Osteoblast (primary cell): ENCODE data around the gene ZC3HAV1L. TPM values are rescaled to one million over a fixed set of nuclear protein-coding genes. Genes with fewer than 3 reads are reported as not detected.

Experiments
- DNase-seq: peaks from one replicate; pipeline ENCODE4 v3.0.0; 2011; ENCODE audit warnings: low spot score, mixed read lengths; ENCODE audit not compliant: insufficient read length; ENCODE audit errors: missing footprints
- H2AFZ ChIP-seq: 2 replicates; pipeline ENCODE4 v1.6.0; 2011; ENCODE audit warnings: mild to moderate bottlenecking, low read length
- H3K27ac ChIP-seq: 2 replicates; pipeline ENCODE4 v1.5.1; 2011; ENCODE audit warnings: mild to moderate bottlenecking, low read depth, low read length, moderate library complexity
- H3K27me3 ChIP-seq: 2 replicates; pipeline ENCODE4 v1.6.0; 2012; ENCODE audit warnings: mild to moderate bottlenecking, control low read depth, inconsistent platforms, low read length, moderate library complexity; ENCODE audit not compliant: insufficient read depth
- H3K36me3 ChIP-seq: 2 replicates; pipeline ENCODE4 v1.5.1; 2011; ENCODE audit warnings: mild to moderate bottlenecking, low read length, control low read depth, moderate library complexity; ENCODE audit not compliant: insufficient read depth
- H3K4me1 ChIP-seq: 2 replicates; pipeline ENCODE4 v1.5.1; 2011; ENCODE audit warnings: mild to moderate bottlenecking, low read length, control low read depth, moderate library complexity; ENCODE audit not compliant: insufficient read depth
- H3K4me2 ChIP-seq: 2 replicates; pipeline ENCODE4 v1.6.0; 2011; ENCODE audit warnings: mild to moderate bottlenecking, low read length; ENCODE audit not compliant: insufficient read depth
- H3K4me3 ChIP-seq: fragments of 200-600 bp; sonication (generic); 3 replicates; pipeline ENCODE4 v1.5.1; 2012; ENCODE audit warnings: mild to moderate bottlenecking, low read length, inconsistent platforms; ENCODE audit not compliant: insufficient read depth
- H3K79me2 ChIP-seq: 2 replicates; pipeline ENCODE4 v1.6.0; 2012; ENCODE audit warnings: mild to moderate bottlenecking, low read length, control low read depth, inconsistent platforms; ENCODE audit not compliant: insufficient read depth
- H3K9me3 ChIP-seq: 2 replicates; pipeline ENCODE4 v1.5.1; 2011; ENCODE audit warnings: low read depth, low read length, control low read depth
- H4K20me1 ChIP-seq: 2 replicates; pipeline ENCODE4 v1.6.0; 2012; ENCODE audit warnings: mild to moderate bottlenecking, low read length, control low read depth; ENCODE audit not compliant: insufficient read depth
- total RNA-seq: library from RNA; depleted of rRNA; stranded (reverse); fragments of >200 nt; gene quantifications from 2 replicates; pipeline ENCODE4 v1.2.3, GENCODE V29; 2012
- TF ChIP-seq, protein P1 (sequence below): IDR thresholded peaks from 2 replicates; pipeline ENCODE4 v1.5.1; 2011; ENCODE audit warnings: mild to moderate bottlenecking, low read depth, low read length, moderate library complexity; ENCODE audit errors: extremely low read depth

The ZC3HAV1L gene
- total RNA-seq, 1 donor: 17.4 TPM

GRCh38 chr7:139004321-139005090 lies 31.3 kb downstream of the ZC3HAV1L start:
- Histone ChIP-seq H3K27me3 (no peaks in the 10 kb centered on the region), H2AFZ (no peak overlapping the region), H3K79me2 (no peaks in the 10 kb centered on the region), H3K4me1 (no peaks in the 10 kb centered on the region), H3K27ac (no peak overlapping the region), H3K9me3 (no peaks in the 10 kb centered on the region), H3K4me3 (no peak overlapping the region), H3K36me3 (no peaks in the 10 kb centered on the region), H3K4me2 (no peak overlapping the region), H4K20me1 (no peaks in the 10 kb centered on the region)
- no peak for DNase-seq
- TF ChIP-seq, protein P1, sequence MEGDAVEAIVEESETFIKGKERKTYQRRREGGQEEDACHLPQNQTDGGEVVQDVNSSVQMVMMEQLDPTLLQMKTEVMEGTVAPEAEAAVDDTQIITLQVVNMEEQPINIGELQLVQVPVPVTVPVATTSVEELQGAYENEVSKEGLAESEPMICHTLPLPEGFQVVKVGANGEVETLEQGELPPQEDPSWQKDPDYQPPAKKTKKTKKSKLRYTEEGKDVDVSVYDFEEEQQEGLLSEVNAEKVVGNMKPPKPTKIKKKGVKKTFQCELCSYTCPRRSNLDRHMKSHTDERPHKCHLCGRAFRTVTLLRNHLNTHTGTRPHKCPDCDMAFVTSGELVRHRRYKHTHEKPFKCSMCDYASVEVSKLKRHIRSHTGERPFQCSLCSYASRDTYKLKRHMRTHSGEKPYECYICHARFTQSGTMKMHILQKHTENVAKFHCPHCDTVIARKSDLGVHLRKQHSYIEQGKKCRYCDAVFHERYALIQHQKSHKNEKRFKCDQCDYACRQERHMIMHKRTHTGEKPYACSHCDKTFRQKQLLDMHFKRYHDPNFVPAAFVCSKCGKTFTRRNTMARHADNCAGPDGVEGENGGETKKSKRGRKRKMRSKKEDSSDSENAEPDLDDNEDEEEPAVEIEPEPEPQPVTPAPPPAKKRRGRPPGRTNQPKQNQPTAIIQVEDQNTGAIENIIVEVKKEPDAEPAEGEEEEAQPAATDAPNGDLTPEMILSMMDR: no peak

DNA sequence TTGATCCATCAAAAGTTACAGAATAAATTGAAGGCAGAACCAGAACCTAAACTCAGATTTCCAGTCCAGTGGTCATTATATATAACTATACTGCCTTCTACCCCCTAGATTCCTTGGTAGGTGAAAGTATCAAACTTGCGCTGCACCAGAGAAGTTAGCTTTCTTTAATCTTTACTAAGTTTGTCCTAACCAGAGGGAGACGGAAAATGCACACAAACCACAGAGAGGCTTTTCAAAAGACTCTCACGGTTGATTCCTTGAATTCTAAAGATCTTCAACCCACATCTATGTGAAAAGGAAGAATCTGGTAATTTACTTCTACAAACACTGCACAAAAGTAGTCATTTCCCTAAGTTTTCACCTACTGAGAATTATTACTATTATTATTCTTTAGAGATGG lies 36.4 kb downstream of the ZC3HAV1L start:
- Histone ChIP-seq H3K9me3 (no peaks in the 10 kb centered on the region), H3K79me2 (no peaks in the 10 kb centered on the region), H3K4me2 (no peak overlapping the region), H4K20me1 (no peaks in the 10 kb centered on the region), H3K27ac (no peak overlapping the region), H3K4me3 (no peak overlapping the region), H3K4me1 (no peaks in the 10 kb centered on the region), H3K27me3 (no peaks in the 10 kb centered on the region), H2AFZ (no peak overlapping the region), H3K36me3 (no peaks in the 10 kb centered on the region)
- TF ChIP-seq, protein P1: no peak
- DNase-seq: no peak

- Histone ChIP-seq H3K79me2 (no peaks in the 10 kb centered on the region), H3K4me1 (peaks cover 12% of the 10 kb centered on the region), H3K27ac (peak overlapping the region; percentile 78), H2AFZ (peak overlapping the region; percentile 46), H3K36me3 (no peaks in the 10 kb centered on the region), H3K4me2 (peak overlapping the region; percentile 34), H3K27me3 (no peaks in the 10 kb centered on the region), H3K4me3 (no peak overlapping the region), H3K9me3 (peaks cover 3% of the 10 kb centered on the region), H4K20me1 (no peaks in the 10 kb centered on the region)
- DNase-seq: peak; percentile 84
- TF ChIP-seq, protein P1: no peak
These were observed 43.8 kb downstream of the ZC3HAV1L start for GRCh38 chr7:138992052-138992531.

GRCh38 chr7:138987686-138988085 lies 48.2 kb downstream of the ZC3HAV1L start:
- peaks cover 3% of the 10 kb centered on the region for H3K9me3 ChIP-seq
- H3K27me3 ChIP-seq: no peaks in the 10 kb centered on the region
- no peak for DNase-seq
- no peaks in the 10 kb centered on the region for H3K36me3 ChIP-seq
- TF ChIP-seq, protein P1: no peak
- no peak overlapping the region for H2AFZ ChIP-seq
- no peaks in the 10 kb centered on the region for H3K79me2 ChIP-seq
- no peak overlapping the region for H3K4me2 ChIP-seq
- no peak overlapping the region for H3K4me3 ChIP-seq
- peaks cover 16% of the 10 kb centered on the region for H3K4me1 ChIP-seq
- no peak overlapping the region for H3K27ac ChIP-seq
- no peaks in the 10 kb centered on the region for H4K20me1 ChIP-seq
